ENCODE measurements around the gene EEIG1.

DNA sequence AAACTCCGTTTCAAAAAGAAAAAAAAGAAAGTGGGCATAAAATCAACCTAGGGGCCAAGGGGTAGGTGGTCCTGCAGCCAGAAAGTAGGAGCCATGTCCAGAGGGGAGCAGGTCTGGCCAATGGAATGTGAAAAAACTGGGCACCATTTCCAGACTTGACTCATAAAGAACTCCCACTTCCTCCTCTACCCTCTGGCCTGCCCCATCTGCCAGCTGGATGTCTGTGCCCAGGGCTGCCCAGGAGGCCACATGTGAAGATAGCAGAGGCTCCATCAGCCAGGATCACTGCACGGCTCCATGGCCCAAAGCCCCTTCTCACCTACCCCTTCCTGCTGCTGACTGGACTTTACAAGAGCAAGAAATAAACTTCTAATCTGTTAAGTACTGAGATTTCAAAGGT, 42.1 kb upstream of the EEIG1 start:
- TF ChIP-seq, protein P1, sequence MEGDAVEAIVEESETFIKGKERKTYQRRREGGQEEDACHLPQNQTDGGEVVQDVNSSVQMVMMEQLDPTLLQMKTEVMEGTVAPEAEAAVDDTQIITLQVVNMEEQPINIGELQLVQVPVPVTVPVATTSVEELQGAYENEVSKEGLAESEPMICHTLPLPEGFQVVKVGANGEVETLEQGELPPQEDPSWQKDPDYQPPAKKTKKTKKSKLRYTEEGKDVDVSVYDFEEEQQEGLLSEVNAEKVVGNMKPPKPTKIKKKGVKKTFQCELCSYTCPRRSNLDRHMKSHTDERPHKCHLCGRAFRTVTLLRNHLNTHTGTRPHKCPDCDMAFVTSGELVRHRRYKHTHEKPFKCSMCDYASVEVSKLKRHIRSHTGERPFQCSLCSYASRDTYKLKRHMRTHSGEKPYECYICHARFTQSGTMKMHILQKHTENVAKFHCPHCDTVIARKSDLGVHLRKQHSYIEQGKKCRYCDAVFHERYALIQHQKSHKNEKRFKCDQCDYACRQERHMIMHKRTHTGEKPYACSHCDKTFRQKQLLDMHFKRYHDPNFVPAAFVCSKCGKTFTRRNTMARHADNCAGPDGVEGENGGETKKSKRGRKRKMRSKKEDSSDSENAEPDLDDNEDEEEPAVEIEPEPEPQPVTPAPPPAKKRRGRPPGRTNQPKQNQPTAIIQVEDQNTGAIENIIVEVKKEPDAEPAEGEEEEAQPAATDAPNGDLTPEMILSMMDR (conservative IDR thresholded peaks at IDR 0.05; ENCODE audit: low read depth, low read length) = no peak
- TF ChIP-seq POLR2A (IDR thresholded peaks at IDR 0.05; ENCODE audit: low read depth, low read length) (no peak), RFX5 (IDR thresholded peaks at IDR 0.05; ENCODE audit: low read depth, low read length) (no peak), CEBPB (IDR thresholded peaks at IDR 0.05; ENCODE audit: low read depth, low read length) (no peak), RAD21 (IDR thresholded peaks at IDR 0.05; ENCODE audit: low read length) (no peak)
